ENCODE measurements around the gene UPK1A.

DNA sequence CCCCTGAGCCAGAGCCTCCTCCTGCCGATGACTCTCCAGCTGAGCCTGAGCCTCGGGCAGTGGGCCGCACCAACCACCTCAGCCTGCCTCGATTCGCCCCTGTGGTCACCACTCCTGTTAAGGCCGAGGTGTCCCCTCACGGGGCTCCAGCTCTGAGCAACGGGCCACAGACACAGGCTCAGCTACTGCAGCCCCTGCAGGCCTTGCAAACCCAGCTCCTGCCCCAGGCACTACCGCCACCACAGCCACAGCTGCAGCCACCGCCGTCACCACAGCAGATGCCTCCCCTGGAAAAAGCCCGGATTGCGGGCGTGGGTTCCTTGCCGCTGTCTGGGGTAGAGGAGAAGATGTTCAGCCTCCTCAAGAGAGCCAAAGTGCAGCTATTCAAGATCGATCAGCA is 55.1 kb downstream of the UPK1A start:
- TF ChIP-seq, protein P1, sequence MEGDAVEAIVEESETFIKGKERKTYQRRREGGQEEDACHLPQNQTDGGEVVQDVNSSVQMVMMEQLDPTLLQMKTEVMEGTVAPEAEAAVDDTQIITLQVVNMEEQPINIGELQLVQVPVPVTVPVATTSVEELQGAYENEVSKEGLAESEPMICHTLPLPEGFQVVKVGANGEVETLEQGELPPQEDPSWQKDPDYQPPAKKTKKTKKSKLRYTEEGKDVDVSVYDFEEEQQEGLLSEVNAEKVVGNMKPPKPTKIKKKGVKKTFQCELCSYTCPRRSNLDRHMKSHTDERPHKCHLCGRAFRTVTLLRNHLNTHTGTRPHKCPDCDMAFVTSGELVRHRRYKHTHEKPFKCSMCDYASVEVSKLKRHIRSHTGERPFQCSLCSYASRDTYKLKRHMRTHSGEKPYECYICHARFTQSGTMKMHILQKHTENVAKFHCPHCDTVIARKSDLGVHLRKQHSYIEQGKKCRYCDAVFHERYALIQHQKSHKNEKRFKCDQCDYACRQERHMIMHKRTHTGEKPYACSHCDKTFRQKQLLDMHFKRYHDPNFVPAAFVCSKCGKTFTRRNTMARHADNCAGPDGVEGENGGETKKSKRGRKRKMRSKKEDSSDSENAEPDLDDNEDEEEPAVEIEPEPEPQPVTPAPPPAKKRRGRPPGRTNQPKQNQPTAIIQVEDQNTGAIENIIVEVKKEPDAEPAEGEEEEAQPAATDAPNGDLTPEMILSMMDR (IDR thresholded peaks at IDR 0.05 in 2 of 3, conservative IDR thresholded peaks at IDR 0.05 in 1 of 3; ENCODE audit: borderline replicate concordance in 1 of 3, insufficient read depth in 1 of 3, low read depth in 2 of 3, low read length in 2 of 3), result no peak
- TF ChIP-seq YY1 (IDR thresholded peaks at IDR 0.05; ENCODE audit: extremely low read depth, insufficient replicate concordance, low read depth, low read length) (no peak), POLR2AphosphoS5 (IDR thresholded peaks at IDR 0.05; ENCODE audit: low read depth, low read length) (no peak), EGR1 (IDR thresholded peaks at IDR 0.05; ENCODE audit: low read depth) (no peak), JUND (IDR thresholded peaks at IDR 0.05) (no peak), CBX3 (IDR thresholded peaks at IDR 0.05; ENCODE audit: low read depth) (no peak), POLR2A (IDR thresholded peaks at IDR 0.05; ENCODE audit: borderline replicate concordance, extremely low read depth, insufficient read depth, insufficient read length) (no peak), RAD21 (IDR thresholded peaks at IDR 0.05; ENCODE audit: low read depth) (no peak), SRF (IDR thresholded peaks at IDR 0.05; ENCODE audit: low read depth) (no peak), ZFX (IDR thresholded peaks at IDR 0.05) (no peak), SP1 (IDR thresholded peaks at IDR 0.05; ENCODE audit: low read depth) (no peak)

Data from HCT116 (cell line).